HL-60/S4 treated with retinoic acid at 250 ng/mL for 4 days and 3 days (cell line): Measurements from ENCODE around the gene FPR1.

Experiments
- in situ Hi-C: fragments of 300-500 bp; cut with MboI; formaldehyde crosslinking; loops from 2 replicates; pipeline ENCODE4 v1.7.0; 2022; ENCODE audit warnings: low sequenced_read_pairs

FPR1 gene

DNA sequence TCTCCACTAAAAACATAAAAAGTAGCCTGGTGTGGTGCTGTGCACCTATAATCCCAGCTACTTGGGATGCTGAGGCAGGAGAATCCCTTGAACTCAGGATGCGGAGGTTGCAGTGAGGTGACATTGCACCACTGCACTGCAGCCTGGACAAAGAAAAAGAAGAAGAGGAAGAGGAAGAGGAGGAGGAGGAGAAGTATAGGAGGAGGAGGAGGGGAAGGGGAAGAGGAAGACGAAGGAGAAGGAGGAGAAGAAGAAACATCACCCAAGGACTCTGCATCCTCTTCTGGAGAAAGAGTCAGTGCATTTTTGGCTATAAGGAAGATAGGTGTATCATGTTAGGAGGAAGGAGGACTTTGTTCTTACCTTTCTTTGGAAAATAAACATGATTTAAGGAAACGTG lies 30.3 kb upstream of the FPR1 start:
- in situ Hi-C loops: loop anchor here (25.0 kb wide), 1 partner anchor 320 kb away; the partner anchor contains the start of gene SIGLEC8

DNA sequence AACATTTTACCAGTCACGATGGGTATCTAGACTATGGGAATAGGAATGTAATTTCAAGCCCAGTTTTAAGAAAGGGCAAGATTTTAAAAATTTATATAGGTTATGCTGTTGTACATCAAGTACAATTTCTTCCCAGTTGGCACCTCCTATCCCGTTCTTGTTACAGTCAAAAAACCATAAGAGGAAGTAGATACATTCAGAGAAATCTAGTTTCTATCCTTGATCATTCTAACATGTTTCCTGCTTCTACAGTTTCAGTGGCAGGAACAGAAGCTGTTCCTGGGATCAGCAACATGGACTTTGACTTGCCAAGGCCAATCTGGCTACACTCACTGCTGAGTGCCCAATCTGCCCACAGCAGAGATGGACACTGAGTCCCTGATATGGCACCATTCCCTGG lies 28.6 kb upstream of the FPR1 start:
- in situ Hi-C loops: loop anchor here (25.0 kb wide), 1 partner anchor 318 kb away; the partner anchor contains the start of gene SIGLEC8

DNA sequence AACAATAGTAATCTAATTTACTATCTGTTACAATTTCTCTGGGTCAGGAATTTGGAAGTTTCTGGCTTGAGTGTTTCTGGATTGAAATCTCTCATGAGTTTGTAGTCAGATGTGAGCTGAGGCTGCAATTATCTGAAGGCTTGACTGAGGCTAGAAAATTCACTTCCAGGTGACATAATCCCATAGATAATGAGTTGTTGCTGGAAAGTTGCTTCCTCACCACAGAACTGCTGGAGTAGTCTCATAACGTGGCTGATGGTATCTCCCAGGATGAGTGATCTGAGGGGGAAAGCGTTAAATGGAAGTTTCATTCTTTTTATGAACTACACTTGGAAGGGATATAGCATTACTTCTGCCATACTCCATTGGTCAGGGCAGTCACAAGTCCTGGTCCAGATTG lies 28.0 kb upstream of the FPR1 start:
- in situ Hi-C loops: loop anchor here (25.0 kb wide), 1 partner anchor 317 kb away; the partner anchor contains the start of gene SIGLEC8

DNA sequence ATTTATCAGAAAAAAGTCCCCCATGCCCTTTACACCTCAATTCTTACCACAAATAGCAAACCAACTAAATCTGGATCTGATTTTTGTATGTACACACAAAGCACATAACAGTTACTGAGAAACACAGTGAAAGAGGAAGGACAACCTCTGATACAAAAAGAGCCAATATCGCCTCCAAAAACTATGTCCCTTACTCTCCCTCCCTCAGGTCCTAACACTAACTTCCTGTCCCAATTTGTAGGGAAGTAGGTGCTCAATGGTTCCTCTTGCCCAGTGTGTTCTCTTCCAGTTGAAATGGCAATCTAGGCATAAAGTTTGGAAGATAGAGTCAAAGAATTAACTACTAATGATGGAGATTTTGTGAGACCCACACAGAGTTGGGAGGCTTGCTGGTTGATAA lies 27.5 kb upstream of the FPR1 start:
- in situ Hi-C loops: loop anchor here (25.0 kb wide), 1 partner anchor 317 kb away; the partner anchor contains the start of gene SIGLEC8

DNA sequence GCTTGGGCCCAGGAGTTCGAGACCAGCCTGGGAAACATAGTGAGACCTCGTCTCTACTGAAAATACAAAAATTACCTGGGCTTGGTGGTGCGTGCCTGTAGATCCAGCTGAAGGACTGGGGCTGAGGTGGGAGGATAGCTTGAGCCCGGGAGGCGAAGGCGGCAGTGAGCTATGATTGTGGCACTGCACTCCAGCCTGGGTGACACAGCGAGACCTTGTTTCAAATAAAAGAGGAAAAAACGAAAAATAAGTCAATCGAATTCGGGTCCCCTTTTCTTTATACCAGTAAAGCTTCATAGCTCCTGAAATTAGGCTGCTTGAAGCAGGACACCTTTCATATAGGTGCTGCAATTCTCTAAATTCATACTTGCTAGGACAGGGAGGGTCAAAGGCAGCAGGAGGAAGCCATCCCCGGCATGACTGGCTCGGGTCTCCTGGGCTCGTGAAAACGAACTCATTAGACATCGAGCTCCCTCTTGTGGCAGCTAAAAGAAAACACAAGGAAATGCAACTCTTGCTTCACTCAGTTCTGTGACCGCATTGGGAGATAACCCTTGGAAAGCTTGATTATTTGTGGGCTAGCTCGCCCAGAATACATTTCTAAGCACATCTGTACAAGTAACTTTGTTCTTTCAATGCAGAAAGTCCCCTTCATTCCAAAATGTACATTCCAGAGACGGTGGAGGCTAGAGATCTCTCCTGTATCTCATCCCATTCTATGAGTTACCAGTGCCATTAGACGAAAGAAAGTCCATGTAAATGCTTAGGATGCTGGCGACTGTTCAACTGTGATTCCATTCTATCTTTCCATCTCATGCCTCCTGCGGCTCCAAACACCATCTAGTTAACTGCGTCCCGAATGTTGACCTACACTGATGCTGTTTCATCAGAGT lies 26.1 kb upstream of the FPR1 start:
- in situ Hi-C loops: loop anchor here (25.0 kb wide), 1 partner anchor 316 kb away; the partner anchor contains the start of gene SIGLEC8

DNA sequence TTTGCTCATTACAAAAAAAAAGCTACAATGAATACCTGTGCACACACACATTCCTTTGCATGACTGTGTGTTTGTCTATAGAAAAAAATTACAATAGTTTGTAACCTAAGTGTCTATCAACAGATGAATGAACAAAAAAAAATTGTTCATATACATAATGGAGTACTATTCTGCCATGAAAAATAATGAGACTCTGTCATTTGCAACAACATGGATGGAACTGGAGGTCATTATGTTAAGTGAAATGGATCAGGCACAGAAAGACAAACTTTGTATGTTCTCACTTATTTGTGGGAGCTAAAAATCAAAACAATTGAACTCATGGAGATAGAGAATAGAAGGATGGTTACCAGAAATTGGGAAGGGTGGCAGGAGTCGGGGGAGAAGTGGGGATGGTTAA lies 24.9 kb upstream of the FPR1 start:
- in situ Hi-C loops: loop anchor here (25.0 kb wide), 1 partner anchor 314 kb away; the partner anchor contains the start of gene SIGLEC8

DNA sequence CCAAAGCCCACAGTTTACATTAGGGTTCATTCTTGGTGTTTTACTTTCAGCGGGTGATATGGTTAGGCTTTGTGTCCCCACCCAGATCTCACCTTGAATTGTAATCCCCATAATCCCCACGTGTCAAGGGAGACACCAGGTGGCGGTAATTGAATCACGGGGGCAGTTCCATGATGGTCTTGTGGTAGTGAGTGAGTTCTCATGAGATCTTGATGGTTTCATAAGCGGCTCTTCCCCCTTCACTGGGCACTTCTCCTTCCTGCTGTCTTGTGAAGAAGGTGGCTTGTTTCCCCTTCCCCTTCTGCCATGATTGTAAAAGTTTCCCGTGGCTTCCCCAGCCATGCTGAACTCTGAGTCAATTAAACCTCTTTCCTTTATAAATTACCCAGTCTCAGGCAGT lies 21.3 kb upstream of the FPR1 start:
- in situ Hi-C loops: no loop called here

DNA sequence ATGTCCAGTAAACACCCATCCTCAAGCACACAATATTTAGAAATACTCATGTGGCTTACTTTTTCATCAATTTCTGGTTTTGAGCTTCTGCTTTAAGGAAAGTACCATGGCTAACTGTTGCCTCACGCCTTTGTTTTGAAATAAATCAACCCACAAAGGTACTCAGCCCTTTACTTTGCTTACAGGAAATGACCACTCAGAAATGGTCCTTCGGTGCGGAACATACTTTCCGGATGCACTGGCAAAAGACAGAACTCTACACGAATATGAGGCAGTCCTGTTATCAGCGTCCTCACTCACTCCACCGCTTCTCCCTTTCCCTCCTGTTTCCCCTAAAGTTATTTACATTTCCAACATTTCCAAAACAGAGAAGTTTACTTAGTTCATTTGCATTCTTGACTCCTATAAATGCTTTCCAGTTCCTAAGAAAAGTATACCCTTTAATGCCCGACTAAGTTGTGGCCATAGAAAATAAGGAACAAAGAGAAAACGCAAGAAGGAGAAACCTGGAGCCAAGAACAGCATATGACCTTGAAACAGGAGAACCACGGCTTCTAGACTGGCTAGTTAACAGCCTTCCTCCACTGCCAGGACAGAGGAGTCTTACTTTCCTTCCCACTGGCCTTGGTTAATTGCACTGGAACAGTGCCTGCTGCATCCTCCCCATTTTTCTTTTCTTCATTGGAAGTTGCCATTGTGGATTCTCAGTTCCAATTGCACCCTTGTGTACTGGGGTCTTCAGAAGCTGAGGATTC lies 19.9 kb upstream of the FPR1 start:
- in situ Hi-C loops: no loop called here

DNA sequence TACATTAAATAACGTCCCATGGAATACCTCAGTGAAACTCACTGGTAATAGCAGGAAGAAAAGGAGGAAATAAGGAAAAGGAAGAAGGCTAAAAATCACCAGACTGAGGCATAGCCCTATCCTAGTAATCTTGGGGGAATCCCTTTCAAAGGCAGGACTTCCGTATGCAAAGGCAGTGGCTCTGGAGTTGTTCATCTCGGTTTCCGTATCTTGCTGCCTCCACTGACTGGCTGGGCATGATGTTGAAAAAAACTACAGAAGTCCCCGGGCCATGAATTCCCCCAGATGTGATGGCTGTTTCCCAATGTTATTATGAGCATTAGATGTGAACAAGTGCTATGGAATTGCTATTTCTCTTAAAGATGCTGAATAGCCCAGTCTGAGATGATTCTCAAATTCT lies 14.8 kb upstream of the FPR1 start:
- in situ Hi-C loops: no loop called here

DNA sequence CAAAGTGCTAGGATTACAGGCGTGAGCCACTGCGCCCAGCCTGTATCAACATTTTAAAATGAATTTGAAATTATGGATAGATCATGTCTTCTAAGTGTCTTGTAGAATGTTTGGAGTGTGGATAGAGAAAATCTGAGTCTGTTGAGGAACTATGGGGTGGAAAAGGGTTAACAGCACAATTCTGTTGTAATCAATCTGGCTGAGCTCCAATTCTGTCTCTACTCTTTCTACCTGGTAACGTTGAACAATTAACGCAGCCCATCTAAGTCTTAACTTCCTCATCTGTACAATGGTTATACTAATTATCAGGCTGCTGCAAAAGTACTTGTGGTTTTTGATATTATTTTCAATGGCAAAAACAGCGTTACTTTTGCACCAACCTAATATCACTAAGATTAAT lies 13.4 kb upstream of the FPR1 start:
- in situ Hi-C loops: no loop called here

DNA sequence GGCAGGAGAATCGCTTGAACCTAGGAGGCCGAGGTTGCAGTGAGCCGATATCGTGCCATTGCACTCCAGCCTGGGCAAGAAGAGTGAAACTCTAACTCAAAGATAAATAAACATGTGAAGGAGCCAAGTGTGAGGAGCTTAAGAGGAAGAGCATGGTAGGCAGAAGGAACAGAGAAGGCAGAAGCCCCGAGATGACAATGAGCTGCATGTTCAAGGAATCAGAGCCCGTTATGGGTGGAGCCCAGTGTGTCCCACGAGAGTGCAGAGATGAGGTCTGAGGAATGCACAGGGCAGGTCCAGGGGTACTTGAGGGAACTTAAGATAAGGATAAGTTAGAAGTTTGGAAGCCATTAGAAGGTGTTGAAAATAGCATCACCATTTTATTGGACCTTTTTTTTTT lies 10.0 kb upstream of the FPR1 start:
- in situ Hi-C loops: no loop called here

DNA sequence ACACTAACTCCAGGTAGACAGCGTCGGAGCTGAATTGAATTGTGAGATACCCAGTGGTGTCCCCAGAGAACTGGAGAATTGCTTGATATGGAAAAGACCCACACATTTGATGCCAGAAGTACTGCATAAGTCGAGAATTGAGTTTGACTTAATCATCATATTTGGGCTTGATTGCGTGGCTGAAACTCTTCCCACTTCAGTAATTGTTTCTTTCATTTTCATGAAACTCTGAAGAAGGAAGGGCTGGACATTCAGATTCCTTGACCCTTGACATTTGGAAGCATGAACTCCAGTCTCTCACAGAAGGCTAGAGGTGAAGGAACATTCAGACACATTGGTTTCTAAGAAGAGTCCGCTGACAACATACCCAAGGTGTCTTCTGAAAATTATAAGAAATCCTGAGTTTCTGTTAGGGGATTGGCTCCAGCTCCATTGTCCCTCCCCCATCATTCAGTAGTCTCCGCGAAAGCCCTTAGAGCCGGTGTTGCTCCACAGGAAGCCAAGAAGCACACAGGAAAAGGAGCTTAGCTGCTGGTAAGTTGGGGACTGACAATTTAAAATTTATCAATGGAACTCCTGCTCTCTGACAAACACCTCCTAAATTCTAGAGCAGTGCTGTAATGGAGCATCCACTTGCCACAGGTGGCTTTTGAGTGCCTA lies 9.1 kb upstream of the FPR1 start, which contains the start of gene FPR2:
TSS of gene FPR2 (plus strand) at position 484 of the 660 bp plus-strand sequence. CDS start 7,479 bp downstream, outside the sequence.
- in situ Hi-C loops: no loop called here

DNA sequence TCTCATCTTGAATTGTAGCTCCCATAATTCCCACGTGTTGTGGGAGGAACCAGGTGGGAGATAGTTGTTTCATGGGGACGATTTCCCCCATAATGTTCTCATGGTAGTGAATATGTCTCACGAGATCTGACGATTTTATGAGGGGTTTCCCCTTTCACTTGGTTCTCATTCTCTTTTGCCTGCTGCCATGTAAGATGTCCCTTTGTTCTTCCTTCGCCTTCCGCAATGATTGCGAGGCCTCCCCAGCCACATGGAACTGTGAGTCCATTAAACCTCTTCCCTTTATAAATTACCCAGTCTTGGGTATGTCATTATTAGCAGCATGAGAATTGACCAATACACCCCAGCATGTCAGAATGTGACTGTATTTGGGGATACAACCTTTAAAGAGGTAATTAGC lies 3.9 kb upstream of the FPR1 start:
- in situ Hi-C loops: no loop called here

DNA sequence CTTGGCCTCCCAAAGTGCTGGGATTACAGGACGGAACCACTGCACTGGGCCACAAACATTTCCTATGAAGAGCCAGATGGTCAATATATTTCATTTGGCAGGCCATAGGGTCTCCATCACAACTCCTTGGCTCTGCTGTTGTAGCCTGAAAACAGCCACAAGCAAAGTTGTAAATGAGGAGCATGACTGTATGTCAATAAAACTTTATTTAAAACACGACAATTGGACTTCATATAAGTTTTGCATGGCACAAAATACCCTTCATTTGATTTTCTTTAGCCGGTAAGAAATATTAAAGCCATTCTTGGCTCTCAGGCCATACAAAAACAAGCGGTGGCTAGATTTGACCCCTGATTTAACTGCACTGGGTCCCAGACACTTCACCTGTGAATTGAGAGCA lies 3.1 kb upstream of the FPR1 start:
- in situ Hi-C loops: no loop called here

DNA sequence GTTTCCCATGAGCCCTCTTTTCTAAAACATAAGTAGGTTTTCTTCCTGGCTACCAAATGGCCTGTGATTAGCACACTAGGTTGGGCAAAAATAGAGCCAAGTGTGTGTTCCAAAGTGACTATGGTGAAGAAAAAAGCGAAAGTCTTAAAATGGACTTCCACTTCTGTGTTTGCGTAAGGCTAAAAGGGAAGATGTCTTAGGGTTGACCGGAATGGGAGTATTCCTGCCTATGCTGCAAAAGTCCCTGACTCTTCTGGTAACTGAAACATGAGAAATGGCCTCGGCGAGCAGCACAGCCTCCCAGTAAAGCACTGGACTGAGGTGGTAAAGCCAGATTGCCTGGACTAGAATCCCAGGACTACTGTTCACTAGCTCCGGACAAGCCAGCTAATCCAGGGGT lies 2.4 kb upstream of the FPR1 start:
- in situ Hi-C loops: no loop called here

DNA sequence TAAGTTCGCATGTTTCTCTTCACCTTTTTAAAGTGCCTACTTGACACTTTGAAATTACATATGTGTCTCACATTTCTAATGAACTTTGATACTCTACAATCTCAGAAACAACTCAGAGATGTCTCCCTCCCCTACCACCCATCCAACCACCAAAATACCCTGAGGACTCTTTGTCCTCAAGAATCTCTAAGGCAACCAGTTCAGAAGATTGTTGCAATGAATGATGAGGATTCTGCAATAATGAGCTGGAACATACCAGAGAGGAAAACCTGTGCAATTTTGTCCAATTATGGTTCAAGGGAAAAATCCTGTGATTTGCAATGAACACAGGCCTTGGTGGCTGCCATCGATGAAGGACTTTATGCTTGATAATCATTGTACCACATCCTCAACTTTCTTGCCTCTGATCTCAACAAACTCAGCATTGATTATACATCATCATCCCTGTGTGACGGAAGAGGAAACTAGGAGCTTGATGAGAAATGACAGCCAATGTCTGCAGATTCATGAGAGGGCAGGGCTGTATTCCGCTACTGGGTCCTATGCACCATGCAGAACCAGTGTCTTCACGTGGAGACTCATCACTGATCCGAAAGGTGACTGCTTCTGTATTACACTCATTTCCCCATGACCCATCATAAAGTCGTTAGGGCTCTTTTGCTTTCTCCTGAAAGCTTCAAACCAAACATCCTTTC lies 1.1 kb downstream of the FPR1 start:
- in situ Hi-C loops: no loop called here

DNA sequence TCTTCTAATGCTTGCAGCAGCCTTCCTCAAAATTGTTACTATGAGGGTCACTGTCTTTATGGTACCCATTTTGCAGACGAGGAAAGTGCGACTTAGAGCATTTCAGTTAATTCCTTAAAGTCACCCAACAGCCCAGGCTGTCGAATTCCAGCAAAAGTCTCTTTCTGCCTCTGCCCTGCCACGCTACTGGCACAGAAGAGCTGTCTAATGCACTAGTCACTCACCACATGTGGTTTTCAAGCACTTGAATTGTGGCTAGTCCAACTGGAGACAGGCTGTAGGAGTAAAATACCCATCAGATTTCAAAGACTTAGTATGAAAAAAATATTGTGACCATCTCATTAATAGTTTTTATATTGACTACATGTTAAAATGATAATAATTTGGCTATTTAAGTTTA lies 1.7 kb downstream of the FPR1 start:
- in situ Hi-C loops: no loop called here

DNA sequence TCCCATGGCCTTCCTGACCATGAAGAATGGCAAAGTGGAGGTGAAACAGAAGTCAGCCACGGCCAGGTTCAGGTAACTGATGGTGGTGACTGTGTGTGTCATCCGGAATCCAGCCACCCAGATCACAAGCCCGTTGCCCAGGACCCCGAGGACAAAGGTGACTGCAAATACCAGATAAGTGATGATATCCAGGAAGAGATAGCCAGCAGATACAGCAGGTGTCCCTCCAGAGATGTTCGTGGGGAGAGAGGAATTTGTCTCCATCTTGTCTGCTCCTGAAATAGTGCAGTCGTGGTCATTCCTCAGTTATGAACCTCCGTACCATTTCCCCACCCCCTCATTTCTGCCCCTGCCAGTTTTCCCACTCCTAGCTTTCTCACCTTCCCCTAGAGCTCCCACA lies 4.9 kb downstream of the FPR1 start:
- in situ Hi-C loops: no loop called here

DNA sequence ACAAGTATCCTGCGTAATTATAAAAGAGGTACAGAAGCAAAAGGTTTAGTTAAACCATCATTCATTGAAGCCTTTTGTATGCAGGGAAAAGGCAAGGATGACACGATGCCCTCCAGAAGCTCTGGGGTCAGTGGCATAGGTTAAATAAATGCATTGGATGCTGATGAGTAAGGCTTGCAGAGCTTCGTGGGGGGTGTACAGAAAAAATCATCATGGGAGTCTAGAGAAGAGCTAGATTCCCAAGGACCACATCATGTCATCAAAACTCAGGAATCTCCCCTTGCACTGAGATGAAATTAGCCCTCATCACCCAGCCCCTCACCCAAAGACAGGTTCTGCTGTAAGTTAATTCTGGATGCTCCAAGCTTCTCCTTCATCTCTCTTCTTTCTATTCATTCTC lies 8.3 kb downstream of the FPR1 start:
- in situ Hi-C loops: no loop called here

DNA sequence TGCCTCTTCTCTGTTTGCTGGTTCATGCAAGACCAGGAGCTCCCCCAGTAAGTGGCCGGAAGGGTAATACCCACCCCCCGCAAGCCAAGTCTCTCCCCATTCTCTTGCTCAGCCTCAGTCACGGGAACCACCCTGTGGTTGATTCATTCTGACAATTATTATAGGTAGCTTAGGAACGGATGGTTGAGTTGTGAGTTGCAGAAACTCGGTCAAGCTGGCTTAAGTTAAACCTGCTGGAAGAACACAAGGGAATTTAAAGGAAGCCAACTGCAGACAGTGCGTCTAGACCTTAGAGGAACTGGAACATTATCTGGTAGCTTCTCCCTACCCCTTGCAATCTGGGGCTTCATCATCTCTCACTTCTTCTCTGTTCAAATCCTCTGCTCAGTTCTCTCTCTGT lies 8.9 kb downstream of the FPR1 start:
- in situ Hi-C loops: no loop called here

DNA sequence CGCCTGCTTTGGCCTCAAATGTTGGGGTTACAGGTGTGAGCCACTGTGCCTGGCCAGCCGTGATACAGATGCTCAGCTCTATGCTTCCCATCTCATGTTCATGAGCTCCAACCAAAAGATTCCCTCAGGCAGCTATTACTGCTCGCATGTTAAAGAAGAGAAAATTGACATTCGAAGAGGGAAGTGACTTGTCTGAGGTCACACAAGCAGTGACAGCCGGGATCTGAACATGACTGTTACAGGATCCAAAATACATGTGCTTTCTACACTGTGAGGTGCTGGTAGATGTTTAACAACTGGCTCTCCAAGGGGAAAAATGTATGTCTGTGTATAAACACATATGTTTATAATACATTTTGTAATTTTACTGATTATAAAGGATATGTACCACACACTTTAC lies 11.3 kb downstream of the FPR1 start:
- in situ Hi-C loops: no loop called here
